B cell (primary cell): ENCODE results near the gene L3MBTL4. TPM values are rescaled to one million over a fixed set of nuclear protein-coding genes. Genes with fewer than 3 reads are reported as not detected.

Experiments used
- ATAC-seq: fragments of 200-7000 bp; cut with Tn5 transposase; one replicate; pipeline ENCODE4 v1.10.0; 2021; ENCODE audit warnings: low read depth, mild to moderate bottlenecking, moderate number of reproducible peaks, moderate library complexity
- CTCF ChIA-PET: fragments of 350-600 bp; sonication (Branson Sonifier 250); formaldehyde crosslinking; loops from one replicate; lab custom pipeline; 2021; ENCODE audit warnings: antibody characterized with exemption, inconsistent platforms; lab: Charles Lee
- POLR2A ChIA-PET: fragments of 350-600 bp; sonication (Branson Sonifier 250); formaldehyde crosslinking; loops from one replicate; lab custom pipeline; 2021; ENCODE audit warnings: antibody characterized with exemption; lab: Charles Lee
- DNase-seq: peaks from one replicate; pipeline ENCODE4 v3.0.0; 2013
- H2AFZ ChIP-seq: 2 replicates; pipeline ENCODE4 v1.6.1; 2012; ENCODE audit warnings: mild to moderate bottlenecking, low read depth, low read length; ENCODE audit not compliant: insufficient read depth, poor library complexity, severe bottlenecking
- H3K27ac ChIP-seq, 2 donors: 1 replicate in 1 of 2; 2 replicates in 1 of 2; pipeline ENCODE4 v1.5.1; 2012 to 2013; ENCODE audit warnings: low read length in 2 of 2, mild to moderate bottlenecking in 2 of 2, moderate library complexity in 1 of 2
- H3K27me3 ChIP-seq, 4 experiments: fragments of 200-600 bp in 1 of 4; sonication (generic) in 1 of 4; replicated peaks in 1 of 4; 1 replicate in 2 of 4; 2 replicates in 2 of 4; pipeline versions ENCODE4 v1.6.1 to v1.7.0; 2013 to 2016; ENCODE audit warnings: low read length in 3 of 4, mild to moderate bottlenecking in 2 of 4, mixed read lengths in 1 of 4, moderate library complexity in 1 of 4; ENCODE audit not compliant: insufficient read depth in 4 of 4, control insufficient read depth in 3 of 4; ENCODE audit errors: control extremely low read depth in 1 of 4
- H3K36me3 ChIP-seq, 2 experiments: replicated peaks in 1 of 2; 1 replicate in 1 of 2; 2 replicates in 1 of 2; pipeline versions ENCODE4 v1.6.1 to v1.7.1; 2013; ENCODE audit warnings: low read length in 1 of 2; ENCODE audit not compliant: insufficient read depth in 2 of 2, control insufficient read depth in 1 of 2; ENCODE audit errors: control extremely low read depth in 1 of 2, extremely low read depth in 1 of 2
- H3K4me1 ChIP-seq, 2 donors: fragments of 200-600 bp in 1 of 2; sonication (generic) in 1 of 2; 1 replicate in 1 of 2; 2 replicates in 1 of 2; pipeline versions ENCODE4 v1.5.1 to v1.6.1; 2013 to 2017; ENCODE audit warnings: low read length in 2 of 2; ENCODE audit not compliant: control insufficient read depth in 2 of 2, insufficient read depth in 2 of 2
- H3K4me2 ChIP-seq: replicated peaks from 2 replicates; pipeline ENCODE3; 2012; ENCODE audit warnings: mild to moderate bottlenecking, low read depth, low read length; ENCODE audit not compliant: poor library complexity, severe bottlenecking
- H3K4me3 ChIP-seq, 5 experiments: fragments of 200-600 bp in 1 of 5; sonication (generic) in 1 of 5; 1 replicate in 3 of 5; 2 replicates in 2 of 5; pipeline versions ENCODE4 v1.5.1 to v1.7.0; 2011 to 2016; ENCODE audit warnings: low read length in 4 of 5, mild to moderate bottlenecking in 4 of 5, low read depth in 2 of 5, control low read depth in 1 of 5, moderate library complexity in 1 of 5; ENCODE audit not compliant: insufficient read depth in 1 of 5; ENCODE audit errors: control extremely low read depth in 1 of 5, extremely low read depth in 1 of 5
- H3K79me2 ChIP-seq: fragments of 200-600 bp; sonication (generic); one replicate; pipeline ENCODE4 v1.6.0; 2016; ENCODE audit warnings: low read length; ENCODE audit not compliant: control insufficient read depth, insufficient read depth
- H3K9ac ChIP-seq: fragments of 200-600 bp; sonication (generic); 2 replicates; pipeline ENCODE4 v1.6.1; 2017; ENCODE audit warnings: mild to moderate bottlenecking, low read length, moderate library complexity
- H3K9me3 ChIP-seq, 3 donors: one replicate each; pipeline versions ENCODE4 v1.6.1 to v1.7.1; 2013; ENCODE audit warnings: low read length in 2 of 3; ENCODE audit not compliant: control insufficient read depth in 2 of 3, insufficient read depth in 1 of 3; ENCODE audit errors: control extremely low read depth in 1 of 3
- H4K20me1 ChIP-seq: 2 replicates; pipeline ENCODE4 v1.6.0; 2012; ENCODE audit warnings: mild to moderate bottlenecking, low read length; ENCODE audit not compliant: insufficient read depth, control insufficient read depth, poor library complexity, severe bottlenecking
- H3K27ac Mint-ChIP-seq: one replicate; pipeline ENCODE4 v1.8.0; 2021; ENCODE audit warnings: mixed read lengths
- H3K27me3 Mint-ChIP-seq: one replicate; pipeline ENCODE4 v1.8.0; 2021; ENCODE audit warnings: mixed read lengths
- H3K4me1 Mint-ChIP-seq: one replicate; pipeline ENCODE4 v1.8.0; 2021; ENCODE audit warnings: mixed read lengths
- H3K4me3 Mint-ChIP-seq: one replicate; pipeline ENCODE4 v1.8.0; 2021; ENCODE audit warnings: mixed read lengths
- H3K9me3 Mint-ChIP-seq: one replicate; pipeline ENCODE4 v1.8.0; 2022; ENCODE audit warnings: mixed read lengths; ENCODE audit not compliant: insufficient read depth
- EZH2 ChIP-seq: IDR thresholded peaks from 2 replicates; pipeline ENCODE4 v1.6.1; 2012; ENCODE audit warnings: borderline replicate concordance, low read depth, mild to moderate bottlenecking, moderate library complexity, low read length; ENCODE audit not compliant: insufficient read depth, poor library complexity, severe bottlenecking
- WGBS: methylation state at CpG from one replicate; pipeline ENCODE4 v1.1.5; 2013; ENCODE audit warnings: missing lambda C conversion rate; ENCODE audit not compliant: insufficient coverage; 5-methylcytosine and 5-hydroxymethylcytosine counted together
- intact Hi-C: fragments of 100-400 bp; cut with micrococcal nuclease; formaldehyde crosslinking; loops from one replicate; pipeline ENCODE4 v1.10.0; 2022
- polyA plus RNA-seq: library from polyadenylated mRNA; depleted of rRNA; stranded (reverse); fragments of >200 nt; gene quantifications from 2 replicates; pipeline ENCODE4 v1.2.3, GENCODE V29; 2012
- total RNA-seq, 2 donors: library from RNA; stranded (reverse); fragments of 120-200 nt in 1 of 2; gene quantifications; 1 replicate in 1 of 2; 2 replicates in 1 of 2; pipeline versions ENCODE4 v1.2.3 to v1.2.4, GENCODE V29; 2013 to 2022
- TF ChIP-seq, protein P1 (sequence below): fragments of 200-600 bp; IDR thresholded peaks from one replicate; pipeline ENCODE4 v1.8.0; 2022; ENCODE audit warnings: antibody characterized with exemption, mild to moderate bottlenecking

The L3MBTL4 gene
- total and polyA plus RNA-seq, 2 donors (not counting 1 experiment from before 2014, with no cell fraction given): 3.0 to 11.9 TPM

DNA sequence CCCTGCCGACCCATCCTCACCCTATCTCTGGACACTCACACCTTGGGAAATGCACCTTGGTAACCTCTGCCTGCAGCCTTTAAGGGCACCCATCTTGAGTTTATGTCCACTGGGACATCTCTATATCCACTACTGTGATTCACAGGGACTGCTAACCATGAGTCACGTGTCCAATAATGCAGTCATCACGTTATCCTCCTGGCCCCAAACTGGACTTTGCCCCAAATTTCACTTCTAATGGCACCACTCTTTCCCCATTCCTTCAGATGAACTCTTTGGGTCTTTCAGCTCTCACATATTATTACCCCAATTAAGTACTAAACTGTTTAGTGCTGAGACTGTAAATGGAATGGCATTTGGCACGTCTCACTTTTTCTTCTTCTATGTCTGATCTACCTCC lies 448.2 kb downstream of the L3MBTL4 start:
- TF ChIP-seq EZH2: no peak
- TF ChIP-seq, protein P1, sequence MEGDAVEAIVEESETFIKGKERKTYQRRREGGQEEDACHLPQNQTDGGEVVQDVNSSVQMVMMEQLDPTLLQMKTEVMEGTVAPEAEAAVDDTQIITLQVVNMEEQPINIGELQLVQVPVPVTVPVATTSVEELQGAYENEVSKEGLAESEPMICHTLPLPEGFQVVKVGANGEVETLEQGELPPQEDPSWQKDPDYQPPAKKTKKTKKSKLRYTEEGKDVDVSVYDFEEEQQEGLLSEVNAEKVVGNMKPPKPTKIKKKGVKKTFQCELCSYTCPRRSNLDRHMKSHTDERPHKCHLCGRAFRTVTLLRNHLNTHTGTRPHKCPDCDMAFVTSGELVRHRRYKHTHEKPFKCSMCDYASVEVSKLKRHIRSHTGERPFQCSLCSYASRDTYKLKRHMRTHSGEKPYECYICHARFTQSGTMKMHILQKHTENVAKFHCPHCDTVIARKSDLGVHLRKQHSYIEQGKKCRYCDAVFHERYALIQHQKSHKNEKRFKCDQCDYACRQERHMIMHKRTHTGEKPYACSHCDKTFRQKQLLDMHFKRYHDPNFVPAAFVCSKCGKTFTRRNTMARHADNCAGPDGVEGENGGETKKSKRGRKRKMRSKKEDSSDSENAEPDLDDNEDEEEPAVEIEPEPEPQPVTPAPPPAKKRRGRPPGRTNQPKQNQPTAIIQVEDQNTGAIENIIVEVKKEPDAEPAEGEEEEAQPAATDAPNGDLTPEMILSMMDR: no peak
- no peaks in the 10 kb centered on the region for H3K9me3 Mint-ChIP-seq
- Histone ChIP-seq H3K79me2 (no peaks in the 10 kb centered on the region), H3K27ac (no peak overlapping the region), H3K9me3 (no peaks in the 10 kb centered on the region), H4K20me1 (no peaks in the 10 kb centered on the region), H3K4me3 (no peak overlapping the region), H3K36me3 (no peaks in the 10 kb centered on the region), H3K4me1 (no peaks in the 10 kb centered on the region), H2AFZ (no peak overlapping the region), H3K4me2 (no peak overlapping the region), H3K27me3 (no peaks in the 10 kb centered on the region), H3K9ac (no peak overlapping the region)
- intact Hi-C loops: no loop called here
- ChIA-PET POLR2A (no interaction called here), CTCF (no interaction called here)
- DNase-seq (no peak), ATAC-seq (no peak)
- H3K27me3 Mint-ChIP-seq: no peaks in the 10 kb centered on the region
- H3K4me1 Mint-ChIP-seq: peaks cover 1% of the 10 kb centered on the region
- no peak overlapping the region for H3K4me3 Mint-ChIP-seq
- WGBS: 89% methylated on average over 3 of the region's 4 CpGs
- no peak overlapping the region for H3K27ac Mint-ChIP-seq

DNA sequence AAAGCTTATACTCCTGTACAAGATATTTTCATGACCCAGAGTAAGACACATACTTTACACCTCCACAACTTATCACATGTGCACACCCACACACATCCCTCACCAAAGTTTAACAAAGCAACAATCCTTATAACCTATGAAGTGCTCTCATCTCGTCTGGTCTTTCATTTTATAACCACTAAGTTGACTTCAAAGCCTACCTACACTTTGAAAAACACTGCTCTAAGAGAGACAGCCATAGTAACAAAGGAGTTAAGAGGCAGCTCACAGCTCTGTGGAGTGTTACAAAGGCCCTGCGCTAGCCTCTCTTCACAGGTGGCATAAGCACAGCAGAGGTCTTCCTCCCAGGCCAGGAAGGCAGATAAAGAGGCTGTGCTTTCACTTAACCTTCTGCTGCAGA lies 449.7 kb downstream of the L3MBTL4 start:
- intact Hi-C loops: no loop called here
- Mint-ChIP-seq H3K9me3 (no peaks in the 10 kb centered on the region), H3K27ac (no peak overlapping the region), H3K4me3 (no peak overlapping the region), H3K4me1 (no peaks in the 10 kb centered on the region), H3K27me3 (no peaks in the 10 kb centered on the region)
- Histone ChIP-seq H3K4me1 (no peaks in the 10 kb centered on the region), H3K27me3 (no peaks in the 10 kb centered on the region), H3K4me2 (no peak overlapping the region), H3K9ac (no peak overlapping the region), H3K4me3 (no peak overlapping the region), H3K27ac (no peak overlapping the region), H3K9me3 (no peaks in the 10 kb centered on the region), H3K36me3 (no peaks in the 10 kb centered on the region), H3K79me2 (no peaks in the 10 kb centered on the region), H4K20me1 (no peaks in the 10 kb centered on the region), H2AFZ (no peak overlapping the region)
- ATAC-seq (no peak), DNase-seq (no peak)
- TF ChIP-seq, protein P1: no peak
- no peak for TF ChIP-seq EZH2
- ChIA-PET POLR2A (no interaction called here), CTCF (interaction anchor here (0.6 kb wide), 1 partner anchor 20 kb away, joined by 4 read pairs; no protein-coding TSS in a partner anchor)
- 100% methylated on average over 1 of the region's 2 CpGs for WGBS
